ENCODE data around the gene PLA2G2F. TPM values are rescaled to one million over a fixed set of nuclear protein-coding genes. Genes with fewer than 3 reads are reported as not detected.

PLA2G2F gene
- total RNA-seq, 1 experiment from 2014 or later: 0.20 TPM

GRCh38 chr1:20168564-20169491 is 29.7 kb downstream of the PLA2G2F start:
- Histone ChIP-seq H3K4me2 (no peak overlapping the region), H4K20me1 (ENCODE audit: insufficient read depth) (no peaks in the 10 kb centered on the region), H3K36me3 (ENCODE audit: low read depth) (no peaks in the 10 kb centered on the region), H3K27me3 (ENCODE audit: insufficient read depth, low read depth) (no peaks in the 10 kb centered on the region), H2AFZ (no peak overlapping the region), H3K4me3 (no peak overlapping the region), H3K27ac (no peak overlapping the region), H3K4me1 (replicated peaks; ENCODE audit: insufficient read depth) (peaks cover 10% of the 10 kb centered on the region), H3K79me2 (ENCODE audit: low read depth) (0 out of 2 replicates have a peak, but pooled peaks cover 2% of the 10 kb centered on the region), H3K9me3 (ENCODE audit: insufficient read depth, low read depth) (no peaks in the 10 kb centered on the region), H3F3A (ENCODE audit: insufficient read depth, low read depth) (peaks cover 8% of the 10 kb centered on the region; the same call in 1 of the 2 replicates), H3K9me2 (ENCODE audit: insufficient read depth) (no peaks in the 10 kb centered on the region)
- no TSS peak for BruUV-seq (replicated peaks)
- DNase-seq: no peak
- TF ChIP-seq CTCF (conservative IDR thresholded peaks at IDR 0.05) (no peak), EZH2 (IDR thresholded peaks at IDR 0.05; ENCODE audit: low read depth) (no peak)
- POLR2A ChIA-PET (ENCODE audit: unreplicated experiment): no interaction called here
- intact Hi-C loops (cut with micrococcal nuclease; ENCODE audit: unreplicated experiment): no loop called here
- CTCF ChIA-PET: no interaction called here

GRCh38 chr1:20169932-20170331 is 30.8 kb downstream of the PLA2G2F start:
- intact Hi-C loops (cut with micrococcal nuclease; ENCODE audit: unreplicated experiment): no loop called here
- peaks cover 4% of the 10 kb centered on the region; the same call in 1 of the 2 replicates for H3F3A ChIP-seq (ENCODE audit: insufficient read depth, low read depth)
- ChIA-PET CTCF (no interaction called here), POLR2A (ENCODE audit: unreplicated experiment) (no interaction called here)
- H3K27ac ChIP-seq: no peak overlapping the region
- no peaks in the 10 kb centered on the region for H3K36me3 ChIP-seq (ENCODE audit: low read depth)
- no peaks in the 10 kb centered on the region for H3K27me3 ChIP-seq (ENCODE audit: insufficient read depth, low read depth)
- H4K20me1 ChIP-seq (ENCODE audit: insufficient read depth): no peaks in the 10 kb centered on the region
- H3K4me2 ChIP-seq: no peak overlapping the region
- no peak overlapping the region for H3K4me3 ChIP-seq
- 0 out of 2 replicates have a peak, but pooled peaks cover 2% of the 10 kb centered on the region for H3K79me2 ChIP-seq (ENCODE audit: low read depth)
- no peaks in the 10 kb centered on the region for H3K9me3 ChIP-seq (ENCODE audit: insufficient read depth, low read depth)
- no TSS peak for BruUV-seq (replicated peaks)
- H3K4me1 ChIP-seq (replicated peaks; ENCODE audit: insufficient read depth): peaks cover 10% of the 10 kb centered on the region
- no peak overlapping the region for H2AFZ ChIP-seq
- no peaks in the 10 kb centered on the region for H3K9me2 ChIP-seq (ENCODE audit: insufficient read depth)
- DNase-seq: no peak
- TF ChIP-seq CTCF (conservative IDR thresholded peaks at IDR 0.05) (no peak), EZH2 (IDR thresholded peaks at IDR 0.05; ENCODE audit: low read depth) (no peak)

- H3K9me3 ChIP-seq (ENCODE audit: insufficient read depth, low read depth): no peaks in the 10 kb centered on the region
- TF ChIP-seq EZH2 (IDR thresholded peaks at IDR 0.05; ENCODE audit: low read depth) (no peak), CTCF (conservative IDR thresholded peaks at IDR 0.05) (no peak)
- no peaks in the 10 kb centered on the region for H4K20me1 ChIP-seq (ENCODE audit: insufficient read depth)
- POLR2A ChIA-PET (ENCODE audit: unreplicated experiment): no interaction called here
- H2AFZ ChIP-seq: no peak overlapping the region
- H3K4me3 ChIP-seq: no peak overlapping the region
- no peaks in the 10 kb centered on the region for H3K9me2 ChIP-seq (ENCODE audit: insufficient read depth)
- intact Hi-C loops (cut with micrococcal nuclease; ENCODE audit: unreplicated experiment): no loop called here
- 0 out of 2 replicates have a peak, but pooled peaks cover 2% of the 10 kb centered on the region for H3K79me2 ChIP-seq (ENCODE audit: low read depth)
- H3K36me3 ChIP-seq (ENCODE audit: low read depth): no peaks in the 10 kb centered on the region
- no peaks in the 10 kb centered on the region for H3K27me3 ChIP-seq (ENCODE audit: insufficient read depth, low read depth)
- DNase-seq: no peak
- no TSS peak for BruUV-seq (replicated peaks)
- peaks cover 10% of the 10 kb centered on the region for H3K4me1 ChIP-seq (replicated peaks; ENCODE audit: insufficient read depth)
- CTCF ChIA-PET: interaction anchor here (1.0 kb wide), 1 partner anchor 8 kb away, joined by 3 read pairs; no protein-coding TSS in a partner anchor
- H3F3A ChIP-seq (ENCODE audit: insufficient read depth, low read depth): no peaks in the 10 kb centered on the region
- H3K27ac ChIP-seq: no peak overlapping the region
- H3K4me2 ChIP-seq: no peak overlapping the region
Observed at GRCh38 chr1:20172033-20172590, 33.0 kb downstream of the PLA2G2F start.

Measured in PC-9 (cell line).